GM13977 (cell line): ENCODE results near the gene RNF103.
"Not testable (repeated sequence)": the region's sequence is repeated elsewhere in the genome, so short reads cannot be mapped to it uniquely, and the experiment has no call there.

Experiments
- DNase-seq: peaks from one replicate; pipeline ENCODE4 v3.0.0; 2012; ENCODE audit warnings: low spot score
- CTCF ChIP-seq: IDR thresholded peaks from 2 replicates; pipeline ENCODE4 v1.5.1; 2012; ENCODE audit warnings: mild to moderate bottlenecking, control low read depth; ENCODE audit not compliant: insufficient read depth; ENCODE audit errors: extremely low read depth, missing control alignments
- in situ Hi-C: fragments of 300-500 bp; cut with MboI; formaldehyde crosslinking; loops from one replicate; pipeline ENCODE4 v1.12.0; 2022; ENCODE audit warnings: low sequenced_read_pairs, low pct_unique_long_range_greater_than_20kb, mixed read lengths, inconsistent platforms; ENCODE audit not compliant: unreplicated experiment

The RNF103 gene

GRCh38 chr2:86603905-86604304 lies 19.8 kb downstream of the RNF103 start:
- TF ChIP-seq CTCF, result no peak
- in situ Hi-C loops, result no loop called here
- DNase-seq, result no peak

GRCh38 chr2:86598966-86599365 lies 24.7 kb downstream of the RNF103 start:
- no peak for TF ChIP-seq CTCF
- no peak for DNase-seq
- in situ Hi-C loops, result no loop called here

GRCh38 chr2:86596118-86596517 lies 27.5 kb downstream of the RNF103 start:
- in situ Hi-C loops, result no loop called here
- no peak for TF ChIP-seq CTCF
- no peak for DNase-seq

GRCh38 chr2:86593266-86593665 lies 30.4 kb downstream of the RNF103 start:
- TF ChIP-seq CTCF, result no peak
- no peak for DNase-seq
- in situ Hi-C loops, result no loop called here

- no peak for TF ChIP-seq CTCF
- no peak for DNase-seq
- in situ Hi-C loops, result no loop called here
These were observed 31.0 kb downstream of the RNF103 start for GRCh38 chr2:86592547-86593230.

GRCh38 chr2:86589701-86590100 lies 34.0 kb downstream of the RNF103 start:
- in situ Hi-C loops, DNase-seq: not testable (repeated sequence)

GRCh38 chr2:86584151-86584913 lies 39.3 kb downstream of the RNF103 start:
- TF ChIP-seq CTCF, result no peak
- in situ Hi-C loops, result no loop called here
- DNase-seq, result peak; percentile 16
